Neuronal stem cell (in vitro differentiated cells): ENCODE measurements around the gene CD8A.

Experiments used
- DNase-seq: peaks from one replicate; pipeline ENCODE4 v3.0.0-alpha.2; 2013; ENCODE audit warnings: low spot score
- H2AFZ ChIP-seq: one replicate; pipeline ENCODE4 v1.6.1; 2013; ENCODE audit warnings: mild to moderate bottlenecking, low read length, inconsistent platforms
- H2AK5ac ChIP-seq: 2 replicates; pipeline ENCODE4 v1.6.1; 2013; ENCODE audit warnings: low read depth, mild to moderate bottlenecking, inconsistent platforms, low read length, moderate library complexity, mixed read lengths
- H2BK120ac ChIP-seq: 2 replicates; pipeline ENCODE4 v1.6.1; 2013; ENCODE audit warnings: low read depth, mild to moderate bottlenecking, inconsistent platforms, low read length, moderate library complexity, mixed read lengths
- H2BK12ac ChIP-seq: one replicate; pipeline ENCODE4 v1.6.1; 2013; ENCODE audit warnings: low read length, inconsistent platforms
- H2BK15ac ChIP-seq: 2 replicates; pipeline ENCODE4 v1.6.1; 2013; ENCODE audit warnings: mild to moderate bottlenecking, low read length, inconsistent platforms, mixed read lengths
- H2BK5ac ChIP-seq: one replicate; pipeline ENCODE4 v1.6.1; 2013; ENCODE audit warnings: inconsistent platforms, mild to moderate bottlenecking, low read length, moderate library complexity
- H3K14ac ChIP-seq: one replicate; pipeline ENCODE4 v1.6.1; 2013; ENCODE audit warnings: low read length, inconsistent platforms
- H3K18ac ChIP-seq: 2 replicates; pipeline ENCODE4 v1.6.1; 2013; ENCODE audit warnings: low read length, inconsistent platforms
- H3K23ac ChIP-seq: 2 replicates; pipeline ENCODE4 v1.6.1; 2013; ENCODE audit warnings: low read depth, mild to moderate bottlenecking, mixed read lengths, low read length, inconsistent platforms; ENCODE audit not compliant: poor library complexity
- H3K27ac ChIP-seq: replicated peaks from 3 replicates; pipeline ENCODE4 v1.5.1; 2013; ENCODE audit warnings: low read length, inconsistent platforms
- H3K27me3 ChIP-seq, 3 experiments: 2 replicates each; pipeline ENCODE4 v1.6.1; 2013; ENCODE audit warnings: low read length in 3 of 3, mild to moderate bottlenecking in 2 of 3, inconsistent platforms in 1 of 3, low read depth in 1 of 3, mixed read lengths in 1 of 3, moderate library complexity in 1 of 3; ENCODE audit not compliant: control insufficient read depth in 3 of 3, insufficient read depth in 3 of 3
- H3K36me3 ChIP-seq, 2 donors: replicated peaks in 1 of 2; 2 replicates each; pipeline ENCODE4 v1.6.1; 2013; ENCODE audit warnings: low read length in 2 of 2; ENCODE audit not compliant: control insufficient read depth in 2 of 2, insufficient read depth in 2 of 2
- H3K4ac ChIP-seq: 2 replicates; pipeline ENCODE4 v1.6.1; 2013; ENCODE audit warnings: inconsistent platforms, mild to moderate bottlenecking, low read length, moderate library complexity
- H3K4me1 ChIP-seq, 2 donors: 1 replicate in 1 of 2; 2 replicates in 1 of 2; pipeline ENCODE4 v1.6.1; 2013; ENCODE audit warnings: low read length in 2 of 2, low read depth in 1 of 2; ENCODE audit not compliant: control insufficient read depth in 2 of 2, insufficient read depth in 1 of 2
- H3K4me2 ChIP-seq: one replicate; pipeline ENCODE4 v1.6.1; 2013; ENCODE audit warnings: mild to moderate bottlenecking, low read length, inconsistent platforms; ENCODE audit not compliant: insufficient read depth, poor library complexity, severe bottlenecking
- H3K4me3 ChIP-seq, 2 donors: 2 replicates each; pipeline ENCODE4 v1.5.1; 2013; ENCODE audit warnings: low read length in 2 of 2, mild to moderate bottlenecking in 2 of 2, inconsistent platforms in 1 of 2, moderate library complexity in 1 of 2
- H3K79me1 ChIP-seq: one replicate; pipeline ENCODE4 v1.6.1; 2013; ENCODE audit warnings: low read depth, mild to moderate bottlenecking, inconsistent platforms, low read length, moderate library complexity
- H3K9ac ChIP-seq: one replicate; pipeline ENCODE4 v1.6.1; 2013; ENCODE audit warnings: mild to moderate bottlenecking, low read depth, low read length, inconsistent platforms; ENCODE audit not compliant: poor library complexity
- H3K9me3 ChIP-seq, 2 donors: replicated peaks in 1 of 2; 2 replicates each; pipeline versions ENCODE3 to v1.6.1; 2013; ENCODE audit warnings: low read length in 2 of 2, mild to moderate bottlenecking in 2 of 2, inconsistent platforms in 1 of 2, low read depth in 1 of 2, mixed read lengths in 1 of 2, moderate library complexity in 1 of 2; ENCODE audit not compliant: control insufficient read depth in 2 of 2, insufficient read depth in 1 of 2
- H4K8ac ChIP-seq: one replicate; pipeline ENCODE4 v1.6.1; 2013; ENCODE audit warnings: low read depth, mild to moderate bottlenecking, inconsistent platforms, low read length, moderate library complexity
- H4K91ac ChIP-seq: one replicate; pipeline ENCODE4 v1.6.1; 2013; ENCODE audit warnings: low read length, low read depth, mild to moderate bottlenecking, inconsistent platforms; ENCODE audit not compliant: poor library complexity
- WGBS, 2 donors: extraction: QIAGEN DNeasy Blood & Tissue Kit; methylation state at CpG; one replicate each; pipeline ENCODE4 v1.1.7; 2013; ENCODE audit warnings: missing lambda C conversion rate in 2 of 2, mixed read lengths in 1 of 2; ENCODE audit not compliant: insufficient read length in 2 of 2, insufficient replicate concordance in 1 of 2; ENCODE audit errors: extremely low coverage in 2 of 2; 5-methylcytosine and 5-hydroxymethylcytosine counted together

CD8A gene

DNA sequence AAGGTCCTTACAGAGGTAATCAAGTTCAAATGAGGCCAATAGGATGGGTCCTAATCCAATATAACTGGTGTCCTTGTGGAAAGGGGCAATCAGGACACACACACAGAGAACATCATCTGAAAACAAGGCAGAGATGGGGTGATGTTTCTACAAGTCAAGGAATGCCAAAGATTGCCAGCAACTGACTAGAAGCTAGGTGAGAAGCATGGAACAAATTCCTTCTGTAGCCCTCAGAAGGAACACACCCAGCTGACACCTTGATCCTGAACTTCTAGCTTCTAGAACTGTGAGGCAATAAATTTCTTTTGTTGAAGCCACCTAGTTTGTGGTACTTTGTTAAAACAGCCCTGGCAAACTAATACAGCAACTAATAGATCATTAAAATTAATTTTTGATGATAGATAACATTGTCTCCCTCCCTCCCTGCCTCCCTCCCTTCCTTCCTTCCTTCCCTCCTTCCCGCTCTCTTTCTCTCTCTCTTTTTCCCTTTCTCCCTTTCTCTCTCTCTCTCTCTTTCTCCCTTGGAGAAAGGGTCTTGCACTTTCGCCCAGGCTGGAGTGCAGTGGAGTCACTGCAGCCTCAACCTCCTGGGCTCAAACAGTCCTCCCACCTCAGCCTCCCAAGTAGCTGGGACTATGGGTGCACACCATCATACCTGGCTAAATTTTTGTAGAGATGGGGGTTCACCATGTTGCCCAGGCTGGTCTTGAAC lies 10.3 kb upstream of the CD8A start:
- peaks cover 4 to 8% of the 10 kb centered on the region in 2 donors for H3K9me3 ChIP-seq
- H3K27me3 ChIP-seq = peaks cover 0 to 19% (median 0%) of the 10 kb centered on the region in 3 experiments
- H4K8ac ChIP-seq = no peak overlapping the region
- H3K27ac ChIP-seq = no peak overlapping the region
- no peak overlapping the region for H3K4ac ChIP-seq
- no peaks in the 10 kb centered on the region for H3K4me1 ChIP-seq
- no peak overlapping the region for H2BK120ac ChIP-seq
- no peak for DNase-seq
- no CpG with 5 or more reads among the region's 2 CpGs for WGBS, 2 donors
- no peaks in the 10 kb centered on the region for H3K36me3 ChIP-seq
- H3K14ac ChIP-seq = no peak overlapping the region
- H2BK15ac ChIP-seq = no peak overlapping the region
- H3K9ac ChIP-seq = no peak overlapping the region
- no peak overlapping the region for H2AFZ ChIP-seq
- H3K4me3 ChIP-seq = no peak overlapping the region
- H2BK12ac ChIP-seq = no peak overlapping the region
- H3K79me1 ChIP-seq = no peaks in the 10 kb centered on the region
- H4K91ac ChIP-seq = no peak overlapping the region
- no peak overlapping the region for H3K23ac ChIP-seq
- H2BK5ac ChIP-seq = no peak overlapping the region
- no peak overlapping the region for H3K4me2 ChIP-seq
- H2AK5ac ChIP-seq = no peak overlapping the region
- H3K18ac ChIP-seq = no peak overlapping the region

- no peak overlapping the region for H2AFZ ChIP-seq
- H3K9me3 ChIP-seq = peaks cover 8 to 13% of the 10 kb centered on the region in 2 donors
- H2AK5ac ChIP-seq = no peak overlapping the region
- DNase-seq = no peak
- H3K27ac ChIP-seq = no peak overlapping the region
- H4K8ac ChIP-seq = no peak overlapping the region
- H2BK120ac ChIP-seq = no peak overlapping the region
- H3K18ac ChIP-seq = no peak overlapping the region
- no peak overlapping the region for H3K14ac ChIP-seq
- peaks cover 14 to 63% (median 25%) of the 10 kb centered on the region in 3 experiments for H3K27me3 ChIP-seq
- no peak overlapping the region for H2BK15ac ChIP-seq
- no CpG with 5 or more reads among the region's 2 CpGs for WGBS, 2 donors
- H3K4me2 ChIP-seq = no peak overlapping the region
- H3K79me1 ChIP-seq = no peaks in the 10 kb centered on the region
- H2BK5ac ChIP-seq = no peak overlapping the region
- no peak overlapping the region for H4K91ac ChIP-seq
- no peak overlapping the region for H3K23ac ChIP-seq
- H2BK12ac ChIP-seq = no peak overlapping the region
- H3K4me1 ChIP-seq = peaks cover 5% of the 10 kb centered on the region in 2 donors
- H3K9ac ChIP-seq = no peak overlapping the region
- no peak overlapping the region for H3K4me3 ChIP-seq
- no peak overlapping the region for H3K4ac ChIP-seq
- no peaks in the 10 kb centered on the region for H3K36me3 ChIP-seq
Measured at GRCh38 chr2:86794861-86795260, 4.1 kb upstream of the CD8A start.

GRCh38 chr2:86793752-86794151 lies 3.0 kb upstream of the CD8A start:
- H4K91ac ChIP-seq = no peak overlapping the region
- no peaks in the 10 kb centered on the region for H3K36me3 ChIP-seq
- no peak overlapping the region for H2BK5ac ChIP-seq
- H3K27ac ChIP-seq = no peak overlapping the region
- WGBS, 2 donors = no CpG with 5 or more reads among the region's 4 CpGs
- no peak overlapping the region for H3K18ac ChIP-seq
- no peak for DNase-seq
- no peak overlapping the region for H2BK12ac ChIP-seq
- no peak overlapping the region for H2AFZ ChIP-seq
- peaks cover 5 to 8% of the 10 kb centered on the region in 2 donors for H3K4me1 ChIP-seq
- H3K23ac ChIP-seq = no peak overlapping the region
- H3K79me1 ChIP-seq = no peaks in the 10 kb centered on the region
- no peak overlapping the region for H4K8ac ChIP-seq
- H3K27me3 ChIP-seq = peaks cover 24 to 74% (median 36%) of the 10 kb centered on the region in 3 experiments
- no peak overlapping the region for H2AK5ac ChIP-seq
- no peak overlapping the region for H3K4me3 ChIP-seq
- H3K4ac ChIP-seq = no peak overlapping the region
- H3K14ac ChIP-seq = no peak overlapping the region
- no peak overlapping the region for H3K4me2 ChIP-seq
- H3K9me3 ChIP-seq = peaks cover 9 to 13% of the 10 kb centered on the region in 2 donors
- no peak overlapping the region for H3K9ac ChIP-seq
- no peak overlapping the region for H2BK120ac ChIP-seq
- H2BK15ac ChIP-seq = no peak overlapping the region

DNA sequence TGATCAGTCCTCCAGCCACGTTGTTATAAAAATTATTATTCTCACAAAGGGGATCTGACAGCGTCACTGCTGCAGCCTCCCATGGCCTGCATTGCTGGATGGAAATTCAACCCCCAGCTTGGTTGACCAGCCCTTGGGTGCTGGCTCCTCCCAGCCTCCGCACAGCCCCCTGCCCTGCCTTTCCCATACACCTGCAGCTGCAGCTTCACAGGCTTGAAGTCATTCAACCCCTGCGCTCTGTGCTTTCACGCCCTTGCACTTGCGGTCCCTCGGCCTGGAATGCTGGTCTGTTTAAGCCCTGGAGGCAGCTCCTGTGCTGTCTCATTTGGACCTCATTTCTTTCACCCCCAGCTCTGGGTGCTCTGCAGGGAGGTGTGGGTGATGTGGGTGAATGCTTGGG lies 860 bp upstream of the CD8A start:
- Histone ChIP-seq H3K4me3 (no peak overlapping the region), H3K23ac (no peak overlapping the region), H3K4me1 (peaks cover 5 to 8% of the 10 kb centered on the region in 2 donors), H4K91ac (no peak overlapping the region), H3K4me2 (peak overlapping the region; percentile 55), H3K36me3 (no peaks in the 10 kb centered on the region), H2BK12ac (no peak overlapping the region), H2BK5ac (no peak overlapping the region), H3K4ac (no peak overlapping the region), H3K18ac (no peak overlapping the region), H3K14ac (no peak overlapping the region), H3K27ac (no peak overlapping the region), H2BK120ac (peak overlapping the region; percentile 9), H3K79me1 (no peaks in the 10 kb centered on the region), H2AK5ac (no peak overlapping the region), H2BK15ac (no peak overlapping the region), H3K27me3 (peaks cover 28 to 89% (median 48%) of the 10 kb centered on the region in 3 experiments), H2AFZ (peak overlapping the region; percentile 85), H3K9ac (no peak overlapping the region), H4K8ac (no peak overlapping the region), H3K9me3 (peaks cover 7 to 10% of the 10 kb centered on the region in 2 donors)
- WGBS, 2 donors = no CpG with 5 or more reads among the region's 7 CpGs
- DNase-seq = no peak
